ENCODE results near the gene MEIS2.

Gene MEIS2

DNA sequence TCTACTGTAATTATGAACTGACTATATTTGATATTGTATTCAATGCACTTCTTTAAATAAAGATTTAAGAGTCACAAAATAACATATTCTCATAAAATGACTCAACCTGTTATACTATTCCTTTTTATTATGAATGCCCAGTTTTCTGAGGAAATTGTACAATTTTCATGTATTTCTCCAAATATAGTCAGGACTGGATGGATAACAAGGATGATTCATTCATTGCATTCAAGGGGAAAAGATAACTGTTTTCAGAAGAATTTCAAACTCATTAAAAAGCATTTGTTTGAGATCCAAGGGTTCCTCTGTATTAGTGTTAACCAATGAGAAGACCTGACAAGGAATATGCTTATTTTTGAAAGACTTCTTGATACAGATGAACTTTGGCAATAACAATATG lies 163.7 kb downstream of the MEIS2 start:
- no peak for DNase-seq (ENCODE audit: low read depth in 2 of 2)

DNA sequence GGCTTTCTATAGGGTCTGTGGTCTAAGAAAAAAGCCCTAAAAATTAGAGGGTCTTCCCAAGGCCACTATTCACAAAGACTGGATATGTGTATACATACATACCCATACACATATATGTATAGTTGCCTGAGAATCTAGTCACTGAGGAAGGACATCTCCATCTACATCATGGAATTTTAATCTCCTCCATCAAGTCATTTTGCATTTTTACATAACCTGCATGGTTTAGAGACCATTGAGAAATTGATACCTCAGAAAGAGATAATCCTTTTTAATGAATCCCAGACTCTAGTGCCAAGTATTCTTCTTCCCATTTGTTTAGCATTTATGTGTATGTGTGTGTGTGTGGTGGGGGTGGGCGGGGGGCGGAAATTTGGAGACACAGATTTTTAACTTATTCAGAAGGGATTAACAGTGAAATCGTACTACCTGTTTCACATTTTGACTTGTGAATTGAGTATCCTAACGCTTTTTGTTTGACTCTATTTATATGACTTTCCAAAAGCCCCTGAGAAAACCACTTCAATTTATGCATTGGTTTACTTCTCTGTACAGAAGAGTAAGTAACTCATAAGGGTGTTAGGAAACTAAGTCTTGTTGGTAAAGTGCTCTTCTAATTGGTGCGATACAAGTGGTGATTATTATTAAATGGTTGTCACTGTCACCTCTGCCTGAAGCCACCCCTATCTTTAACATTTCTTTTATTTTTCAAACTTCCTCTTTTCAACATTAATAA lies 166.9 kb downstream of the MEIS2 start:
- DNase-seq (ENCODE audit: low read depth in 2 of 2) = no peak

DNA sequence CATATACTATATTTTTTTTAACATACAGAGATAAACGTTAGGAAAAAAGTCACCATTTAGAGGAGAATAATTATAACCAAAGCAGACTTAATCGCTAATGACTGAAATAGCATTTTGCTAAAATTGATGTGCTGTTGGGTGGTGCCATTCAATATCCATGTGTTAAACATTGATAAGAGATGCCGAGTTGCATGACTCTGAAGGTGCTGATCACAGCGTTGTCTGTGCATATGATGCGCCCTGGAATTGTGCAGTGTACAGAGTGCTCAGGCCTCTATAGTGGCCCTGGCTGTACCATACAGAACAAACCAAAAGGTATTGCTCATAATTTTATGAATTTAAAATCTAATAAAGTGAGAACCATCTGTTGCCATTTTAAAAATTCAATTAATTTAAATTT lies 168.3 kb downstream of the MEIS2 start:
- no peak for DNase-seq (ENCODE audit: low read depth in 2 of 2)

DNA sequence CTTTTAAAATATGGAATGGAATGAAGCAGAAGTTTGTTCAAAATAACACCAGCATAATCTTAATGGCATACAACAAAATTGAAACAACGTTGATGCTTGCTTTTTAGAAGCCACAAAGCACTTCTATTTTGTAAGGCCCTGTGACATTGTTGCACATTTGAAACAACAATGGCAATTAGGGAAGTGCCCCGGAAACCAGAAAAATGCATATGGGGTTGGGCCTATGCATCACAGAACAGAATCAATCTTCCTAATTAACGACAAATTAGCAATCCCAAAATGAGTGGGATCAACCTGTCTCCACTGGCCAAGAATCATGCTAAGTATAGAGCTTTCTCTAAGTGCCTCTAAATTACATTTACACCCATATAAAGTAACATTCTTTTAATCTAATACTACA lies 168.9 kb downstream of the MEIS2 start:
- DNase-seq (ENCODE audit: low read depth in 2 of 2) = no peak

DNA sequence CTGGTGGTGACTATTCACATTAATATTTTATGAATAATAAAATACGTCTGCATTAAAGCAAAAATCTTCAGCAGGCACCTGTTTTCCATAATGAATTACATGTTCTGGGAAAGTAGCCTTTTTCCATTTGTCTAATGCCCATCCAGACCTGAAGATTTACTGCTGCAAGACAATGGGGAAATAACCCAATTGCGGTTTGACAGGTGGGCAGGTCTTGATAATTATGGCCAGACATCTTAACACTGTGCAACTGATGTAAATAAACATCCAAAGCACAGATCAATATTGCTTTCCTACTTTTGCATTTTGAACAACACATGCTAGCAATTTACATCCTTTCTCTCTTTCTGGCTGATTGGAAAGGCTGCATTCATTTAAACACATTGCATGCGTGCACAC lies 173.9 kb downstream of the MEIS2 start:
- DNase-seq (ENCODE audit: low read depth in 2 of 2) = no peak

DNA sequence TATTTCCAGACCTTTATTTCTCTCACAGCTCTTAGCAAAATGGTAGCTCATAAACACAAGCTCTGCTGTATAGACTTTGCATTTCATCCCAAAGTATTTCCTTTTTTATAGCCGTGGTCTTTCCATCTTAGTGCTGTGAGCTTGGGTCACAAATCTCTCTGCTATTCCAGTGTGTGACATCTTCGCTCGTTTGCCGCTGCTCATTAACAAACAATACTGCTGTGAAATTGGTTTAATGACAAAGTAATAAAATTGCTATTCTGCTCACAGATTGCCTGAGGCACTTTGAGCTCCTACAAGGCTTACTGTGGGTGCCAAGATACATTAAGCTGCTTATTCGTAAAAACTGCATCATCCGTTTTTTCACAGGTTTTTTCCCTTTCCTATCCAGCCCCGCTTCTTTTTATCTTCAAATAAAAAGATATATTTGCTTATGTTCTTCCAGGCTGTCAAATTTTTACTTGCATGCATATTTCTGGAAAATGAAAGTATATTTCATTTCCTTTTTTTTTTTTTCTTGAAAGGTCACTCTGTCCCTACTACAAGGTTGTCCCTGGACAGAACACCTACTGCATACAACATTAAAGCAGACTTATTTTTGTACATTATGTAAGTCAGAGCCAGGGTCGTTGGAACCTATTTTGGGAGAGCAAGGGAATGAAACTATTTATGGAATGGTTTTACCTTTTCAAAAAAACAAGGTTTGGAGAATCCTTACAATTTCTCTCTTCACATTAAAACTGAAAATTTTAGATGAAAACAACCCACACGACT lies 174.5 kb downstream of the MEIS2 start:
- DNase-seq (ENCODE audit: low read depth in 2 of 2) = no peak

DNA sequence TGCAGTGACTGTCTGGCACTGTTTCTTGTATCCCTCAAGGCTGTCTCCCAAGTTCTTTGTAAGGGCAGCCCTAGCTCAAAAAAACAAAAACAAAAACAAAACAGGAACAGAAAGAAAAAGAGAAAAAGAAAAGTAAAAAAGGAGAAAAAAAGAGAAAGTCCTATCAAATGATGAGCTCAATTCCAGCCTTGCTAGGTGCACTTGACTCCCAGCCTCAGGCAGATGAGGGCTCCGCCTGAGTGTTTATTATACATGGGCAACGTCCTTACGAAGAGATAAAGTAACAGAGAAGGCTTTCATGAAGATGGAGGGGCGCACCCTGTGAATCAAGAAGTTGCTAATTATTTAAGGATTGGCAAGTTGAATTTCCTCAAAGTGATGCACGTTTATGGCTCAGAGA lies 175.3 kb downstream of the MEIS2 start:
- DNase-seq (ENCODE audit: low read depth in 2 of 2) = no peak

DNA sequence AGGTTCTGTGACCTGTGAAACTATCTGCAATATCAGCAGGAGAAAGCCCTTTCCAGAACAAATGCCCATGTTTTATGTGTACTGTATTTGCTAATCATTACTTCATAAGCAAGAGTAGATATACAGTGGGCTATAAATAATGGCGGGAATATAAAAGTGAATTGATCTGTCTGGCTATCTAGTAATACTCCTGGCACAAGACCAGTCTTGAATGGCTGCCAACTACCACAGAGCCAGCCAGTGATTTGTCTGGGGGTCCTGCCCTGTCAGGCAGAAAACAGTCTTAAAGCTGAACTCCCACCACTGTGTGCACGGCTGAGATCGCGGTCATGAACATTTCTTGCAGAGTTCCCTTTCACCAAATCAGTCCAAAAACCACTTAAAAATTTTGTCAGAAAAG lies 176.3 kb downstream of the MEIS2 start:
- DNase-seq (ENCODE audit: low read depth in 2 of 2) = no peak

DNA sequence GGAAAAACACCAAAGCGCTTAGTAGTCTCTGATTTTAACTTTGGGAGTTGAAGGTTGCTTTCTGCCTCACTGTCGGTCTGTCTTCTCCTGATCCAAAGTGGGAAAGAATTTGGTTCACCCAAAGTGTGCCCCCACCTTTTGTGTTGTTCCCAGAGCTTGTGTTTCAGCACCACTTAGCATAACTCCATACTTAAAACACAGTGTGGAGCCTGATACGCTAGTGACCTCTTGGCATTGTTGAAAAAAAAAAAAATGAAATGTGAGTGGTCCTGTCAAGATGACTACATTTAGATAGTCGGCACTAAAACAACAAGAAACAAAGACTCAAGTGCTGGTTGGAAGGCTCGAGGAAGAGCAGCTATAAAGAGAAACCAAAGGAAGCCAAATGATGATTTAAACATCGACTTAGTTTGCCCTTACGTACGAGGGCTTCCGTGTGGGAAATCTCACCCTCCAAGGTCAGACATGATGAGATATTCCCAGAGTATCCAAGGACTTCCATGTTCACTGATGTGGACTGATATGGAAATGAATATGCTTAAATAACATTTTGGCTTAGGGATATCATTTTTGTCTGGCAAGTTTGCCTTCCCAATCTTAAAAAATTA lies 178.8 kb downstream of the MEIS2 start:
- DNase-seq (ENCODE audit: low read depth in 2 of 2) = no peak

DNA sequence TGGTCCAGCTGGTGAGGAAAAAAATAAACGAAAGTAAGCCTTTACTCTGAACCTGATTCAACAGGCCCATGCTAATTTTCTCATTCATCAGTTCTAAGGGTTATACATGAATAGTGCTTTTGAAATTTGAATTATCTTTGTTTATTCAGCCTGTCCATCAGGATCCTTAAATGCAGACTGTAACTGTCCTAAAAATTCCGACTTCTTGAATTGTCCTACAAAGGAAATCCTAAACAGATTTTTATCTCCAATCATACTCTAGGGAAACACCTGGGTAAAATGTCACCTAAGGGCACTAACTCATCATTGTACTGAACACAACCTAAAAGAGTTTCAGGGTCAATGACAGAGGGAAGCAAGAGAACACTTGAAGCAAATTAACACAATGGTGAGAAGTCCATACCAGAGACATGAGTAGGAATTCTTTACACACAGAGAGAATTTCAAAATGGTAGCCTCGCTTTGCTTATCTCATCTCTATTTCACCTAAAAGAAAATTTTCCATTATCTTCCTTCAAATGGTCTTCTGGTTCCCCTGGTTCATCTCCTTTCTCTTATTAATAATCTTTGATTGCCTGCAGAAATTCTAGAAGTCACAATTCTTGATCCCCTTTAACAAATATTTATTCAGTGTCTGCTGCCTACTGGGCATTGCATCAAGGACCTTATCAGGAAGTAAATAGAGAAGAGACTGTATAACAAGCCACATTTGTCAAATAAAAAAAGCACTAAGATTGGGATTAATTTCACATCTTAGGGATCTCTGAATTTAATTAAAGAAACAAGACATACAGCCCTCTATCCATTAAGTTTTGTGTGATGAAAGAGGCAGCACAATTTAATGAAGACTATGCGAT lies 182.7 kb downstream of the MEIS2 start:
- DNase-seq (ENCODE audit: low read depth in 2 of 2) = no peak

DNA sequence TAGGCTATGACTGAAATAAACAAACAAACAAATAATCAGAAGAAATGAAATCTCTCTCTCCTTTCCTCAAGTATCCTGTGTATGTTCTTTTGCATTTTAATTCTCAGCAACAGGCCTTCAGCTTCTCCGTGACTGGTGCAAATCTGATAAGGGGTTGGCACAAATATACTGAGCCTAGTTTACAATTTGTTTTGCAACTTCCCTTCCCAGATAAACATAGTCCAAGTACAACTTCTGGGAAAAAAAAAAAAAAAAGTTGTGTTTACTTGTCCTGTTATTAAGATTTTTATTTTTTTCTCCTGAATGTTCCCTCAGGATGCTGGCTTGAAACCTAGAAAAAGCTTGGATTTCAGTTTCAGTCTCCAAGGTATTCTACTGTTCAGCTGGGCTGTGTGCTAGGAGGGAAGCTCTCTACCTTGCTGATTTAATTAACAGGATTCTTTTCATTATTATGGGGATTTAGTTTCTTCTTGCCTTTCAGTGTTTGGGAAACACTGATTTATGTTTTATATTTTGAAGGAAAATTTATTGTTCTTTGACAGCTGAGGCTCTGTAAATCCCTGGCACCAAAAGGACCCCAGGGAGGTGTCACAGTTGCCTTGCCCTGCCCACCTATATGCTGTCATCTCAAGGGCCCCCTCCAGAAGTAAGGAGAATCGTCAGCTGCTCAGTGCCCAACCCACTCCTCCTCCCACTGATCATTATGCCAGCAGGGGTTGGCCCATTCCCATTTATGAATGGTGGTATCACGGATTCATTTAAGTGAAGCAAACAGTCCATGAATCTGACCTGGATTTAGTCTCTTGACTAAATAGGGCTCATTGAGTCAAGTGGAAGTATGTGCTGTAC lies 185.2 kb downstream of the MEIS2 start:
- DNase-seq (ENCODE audit: low read depth in 2 of 2) = no peak

DNA sequence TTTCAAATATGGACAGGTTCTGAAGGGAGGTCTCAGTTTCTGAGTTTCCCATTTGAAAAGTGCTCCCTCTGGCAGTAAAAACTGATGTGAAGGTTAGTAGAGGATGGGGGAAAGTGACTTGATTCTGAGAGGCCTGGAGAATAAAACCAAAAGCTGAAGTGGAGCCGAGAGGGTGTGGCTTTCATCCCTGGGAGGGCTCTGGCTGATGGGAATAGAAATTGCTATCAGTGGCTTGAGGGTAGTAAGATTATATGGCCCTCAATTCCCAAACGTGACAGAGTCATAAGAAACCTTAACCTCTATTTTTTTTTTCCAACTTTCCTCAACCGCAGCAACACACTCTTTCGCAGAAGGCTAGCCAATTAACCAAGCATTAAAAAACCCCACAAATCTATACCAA lies 185.9 kb downstream of the MEIS2 start:
- DNase-seq (ENCODE audit: low read depth in 2 of 2) = no peak

DNA sequence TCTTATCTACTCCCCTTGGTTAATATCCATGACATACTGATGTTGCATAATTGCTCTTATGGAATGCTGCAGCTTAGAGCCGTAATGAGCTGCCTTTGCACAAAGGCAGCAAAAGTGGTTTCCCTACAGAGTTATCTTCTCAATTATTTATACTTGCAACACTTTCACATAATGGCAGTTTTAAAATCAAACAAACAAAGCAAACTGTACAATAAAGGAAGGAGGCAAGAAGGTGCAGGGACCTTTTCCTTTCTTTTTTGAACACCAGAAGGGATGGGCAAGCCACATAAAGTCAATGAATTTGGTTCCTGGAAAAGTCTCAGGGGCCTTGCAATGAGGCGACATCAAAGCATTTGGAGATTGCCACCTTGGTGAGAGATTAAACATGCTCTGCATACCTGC lies 188.0 kb downstream of the MEIS2 start:
- DNase-seq (ENCODE audit: low read depth in 2 of 2) = no peak

DNA sequence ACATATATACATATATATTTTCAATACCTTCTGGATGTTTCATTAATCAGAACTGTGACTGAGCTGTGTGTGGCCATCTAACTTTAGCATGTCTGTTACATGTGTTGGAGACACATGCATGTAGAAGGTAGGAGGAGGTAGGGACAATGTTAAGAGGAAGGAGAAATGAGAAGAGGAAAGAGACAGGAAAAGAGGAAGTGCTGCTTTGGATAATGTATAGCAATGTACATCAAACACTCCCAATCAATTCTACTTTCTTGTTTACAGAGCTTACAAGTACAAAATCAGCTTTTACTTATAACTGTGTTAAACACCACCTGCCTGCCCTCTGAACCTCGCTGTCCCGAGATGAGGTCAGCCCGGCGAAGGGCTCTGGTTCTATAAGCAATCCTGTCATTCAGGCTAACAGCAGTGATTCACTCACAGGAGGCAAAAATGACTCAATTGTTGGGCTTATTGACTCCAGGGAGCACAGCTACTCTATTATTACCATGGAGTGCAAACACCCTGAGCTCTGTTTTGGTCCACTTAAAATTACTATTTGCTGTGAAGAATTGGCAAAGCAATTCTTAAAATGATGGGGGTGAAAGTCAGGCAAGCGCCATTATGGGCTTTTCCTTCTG lies 188.9 kb downstream of the MEIS2 start:
- no peak for DNase-seq (ENCODE audit: low read depth in 2 of 2)

DNA sequence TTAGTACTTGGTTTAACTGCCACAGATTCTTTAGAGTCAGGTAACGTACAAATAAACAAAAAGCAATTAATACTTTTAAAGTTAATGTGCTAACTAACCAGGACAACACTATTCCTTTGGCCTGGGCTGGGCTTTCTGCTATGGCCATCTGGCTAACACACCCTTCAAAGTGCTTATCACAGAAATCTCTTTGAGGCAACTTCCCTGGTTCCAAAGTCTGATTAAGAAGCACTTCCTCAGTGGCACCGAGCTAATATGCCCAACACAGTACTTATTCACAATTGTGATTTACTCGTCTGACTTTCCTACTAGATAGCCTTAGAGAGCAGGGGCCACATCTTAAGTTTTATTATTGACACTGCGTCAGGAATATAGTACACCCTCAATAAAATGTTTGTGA lies 191.4 kb downstream of the MEIS2 start:
- DNase-seq (ENCODE audit: low read depth in 2 of 2) = no peak

DNA sequence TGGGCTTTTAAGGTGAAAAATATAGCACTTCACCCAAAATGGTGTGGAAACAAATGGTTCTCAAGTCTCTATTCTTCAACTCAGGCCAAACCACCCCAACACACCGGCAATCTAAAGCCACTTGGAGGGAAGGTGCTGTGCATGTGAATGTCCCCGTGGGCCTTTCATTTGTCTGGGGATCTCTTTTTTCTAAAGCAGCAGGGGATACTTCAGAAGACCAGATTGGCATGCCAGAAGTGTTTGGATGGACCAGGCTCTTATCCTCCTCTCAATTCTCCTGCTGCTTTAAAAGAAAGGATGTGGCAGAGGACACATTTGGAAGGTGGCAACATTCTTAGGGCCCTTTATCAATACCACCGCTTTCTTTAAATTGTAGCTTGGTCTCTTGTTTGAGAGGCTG lies 193.1 kb downstream of the MEIS2 start:
- DNase-seq (ENCODE audit: low read depth in 2 of 2) = no peak

DNA sequence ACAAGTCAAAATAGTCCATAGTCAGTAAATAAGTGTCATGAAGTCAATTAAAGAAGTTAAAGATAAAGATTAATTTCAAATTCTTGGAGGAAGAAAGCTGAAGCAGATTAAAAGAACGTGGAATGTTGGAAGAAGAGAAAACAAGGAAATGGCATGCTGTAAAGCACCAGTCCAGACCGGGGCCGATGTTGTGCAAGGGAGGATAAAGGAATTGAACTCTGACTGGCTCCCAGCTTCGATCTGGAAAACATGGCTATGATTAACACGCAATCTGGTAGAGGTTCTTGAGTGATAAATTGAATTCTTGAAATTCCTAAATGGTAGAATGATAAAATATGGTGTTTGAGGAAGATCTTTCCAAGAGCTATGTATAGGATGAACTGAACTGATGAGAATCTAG lies 194.4 kb downstream of the MEIS2 start:
- DNase-seq (ENCODE audit: low read depth in 2 of 2) = no peak

DNA sequence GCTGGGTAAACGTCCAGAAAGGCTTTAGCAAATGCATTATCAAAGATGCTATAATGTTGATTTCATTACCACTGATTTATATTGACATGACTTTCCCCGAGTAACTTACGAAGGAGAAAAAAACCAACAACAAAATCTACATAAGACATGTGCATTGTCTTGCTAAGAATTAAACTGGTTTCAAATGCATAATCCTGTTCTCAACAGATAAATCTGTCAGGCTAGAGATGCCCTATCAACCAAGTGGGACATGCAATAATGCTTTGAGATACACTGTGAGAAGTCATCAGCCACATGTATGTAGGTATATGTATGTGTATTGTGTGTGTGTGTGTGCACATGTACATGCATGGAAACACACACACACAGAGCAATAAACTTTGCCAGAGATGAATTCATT lies 195.6 kb downstream of the MEIS2 start:
- DNase-seq (ENCODE audit: low read depth in 2 of 2) = no peak

DNA sequence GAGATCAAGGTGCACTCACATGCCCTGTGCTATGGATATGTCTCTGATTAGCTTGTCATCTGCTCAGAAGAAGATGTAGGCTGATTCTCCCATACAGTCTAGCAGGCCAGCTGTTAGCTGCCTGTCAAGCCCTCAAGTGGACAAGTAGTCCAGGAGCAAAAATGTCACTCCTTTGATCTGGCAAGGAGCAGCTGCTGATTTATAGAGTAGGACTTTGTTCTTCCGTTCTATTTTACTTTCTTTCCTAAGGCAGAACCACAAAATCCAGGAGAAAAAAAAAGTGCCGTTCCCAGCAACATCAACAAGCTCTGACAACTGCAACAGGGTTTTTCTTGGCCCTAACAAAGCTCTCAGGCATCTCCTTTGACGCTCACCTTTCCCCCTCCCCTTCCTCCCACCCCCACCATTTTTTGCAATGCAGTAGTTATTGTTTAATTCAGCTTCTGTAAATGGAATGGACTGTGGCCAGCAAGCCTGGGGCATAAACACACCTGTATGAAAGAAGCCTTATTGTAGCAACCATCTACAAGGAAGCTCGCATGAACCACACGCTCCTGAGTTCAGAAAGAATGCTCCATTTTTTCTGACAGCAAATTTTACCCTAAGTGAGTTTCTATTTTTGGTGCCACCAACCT lies 196.3 kb downstream of the MEIS2 start:
- DNase-seq (ENCODE audit: low read depth in 2 of 2) = no peak

DNA sequence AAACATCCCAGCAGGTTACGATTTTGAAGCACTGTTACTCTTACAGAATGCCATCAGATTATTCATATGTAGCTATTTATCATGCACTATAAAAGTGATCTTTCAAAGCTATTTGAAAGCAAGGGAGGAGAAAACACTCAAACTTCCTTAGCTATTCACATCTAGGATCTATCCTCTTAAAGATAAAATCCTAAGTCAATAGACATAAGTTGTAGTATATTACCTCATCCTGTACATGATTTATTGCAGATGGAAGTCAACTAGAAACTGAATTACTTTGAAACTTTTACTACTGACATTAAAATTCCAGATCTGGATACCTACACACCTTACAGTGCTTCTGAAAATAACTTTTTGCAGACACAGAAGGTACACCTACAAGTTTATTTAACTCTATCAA lies 197.2 kb downstream of the MEIS2 start:
- no peak for DNase-seq (ENCODE audit: low read depth in 2 of 2)
